Measurements from ENCODE around the gene TCF20. TPM values are rescaled to one million over a fixed set of nuclear protein-coding genes. Genes with fewer than 3 reads are reported as not detected.
A peak's percentile ranks its signal among the peaks of the same experiment; 100 is the strongest.

Gene TCF20
- total and polyA plus RNA-seq, 8 donors: 7.8 to 28.3 (median 17.0) TPM

- Histone ChIP-seq H3K27me3 (no peaks in the 10 kb centered on the region), H3K9me3 (no peaks in the 10 kb centered on the region), H3K27ac (no peak overlapping the region), H3K36me3 (no peaks in the 10 kb centered on the region), H3K4me3 (no peak overlapping the region), H3K4me1 (peaks cover 0 to 15% (median 10%) of the 10 kb centered on the region in 3 donors)
- no peak for TF ChIP-seq CTCF (IDR thresholded peaks at IDR 0.05)
- intact Hi-C loops (cut with DNase I): no loop called here
- no peak for FAIRE-seq
- 79 to 90% methylated on average over 2 of the region's 2 CpGs for WGBS, 2 donors
- no peak for ATAC-seq
- DNase-seq: no peak
Observed at GRCh38 chr22:42271906-42272305, 1.5 kb upstream of the TCF20 start.

GRCh38 chr22:42271191-42271813 lies 849 bp upstream of the TCF20 start:
- Histone ChIP-seq H3K36me3 (no peaks in the 10 kb centered on the region), H3K27me3 (no peaks in the 10 kb centered on the region), H3K4me3 (peak overlapping the region in 3 of 4 donors; percentile 30 to 99 (median 96)), H3K27ac (no peak overlapping the region), H3K9me3 (no peaks in the 10 kb centered on the region), H3K4me1 (peaks cover 0 to 15% (median 10%) of the 10 kb centered on the region in 3 donors)
- ATAC-seq (no peak), FAIRE-seq (no peak), DNase-seq (no peak)
- intact Hi-C loops (cut with DNase I): no loop called here
- no peak for TF ChIP-seq CTCF (IDR thresholded peaks at IDR 0.05)
- 78 to 80% methylated on average over 20 of the region's 20 CpGs for WGBS, 2 donors

- peak in 5 of 6 donors; percentile 18 to 70 (median 44) for DNase-seq
- H3K27ac ChIP-seq: peak overlapping the region; percentile 83 to 88 (median 86)
- WGBS, 2 donors: 2% methylated on average over 15 to 37 of the region's 37 CpGs
- H3K4me1 ChIP-seq: peaks cover 0 to 20% (median 10%) of the 10 kb centered on the region in 3 donors
- peak; percentile 56 to 73 (median 64) for ATAC-seq
- H3K9me3 ChIP-seq: no peaks in the 10 kb centered on the region
- FAIRE-seq: no peak
- intact Hi-C loops (cut with DNase I): no loop called here
- H3K36me3 ChIP-seq: no peaks in the 10 kb centered on the region
- no peaks in the 10 kb centered on the region for H3K27me3 ChIP-seq
- TF ChIP-seq CTCF (IDR thresholded peaks at IDR 0.05): no peak
- H3K4me3 ChIP-seq: peak overlapping the region; percentile 96 to 99 (median 96)
Observed at GRCh38 chr22:42270176-42270509, 310 bp downstream of the TCF20 start.

GRCh38 chr22:42269432-42270175 lies 849 bp downstream of the TCF20 start:
- FAIRE-seq (no peak), DNase-seq (peak; percentile 73 to 91 (median 79)), ATAC-seq (peak; percentile 87 to 91 (median 90))
- H3K4me3 ChIP-seq: peak overlapping the region; percentile 96 to 99 (median 96)
- no peaks in the 10 kb centered on the region for H3K36me3 ChIP-seq
- H3K4me1 ChIP-seq: peaks cover 0 to 24% (median 10%) of the 10 kb centered on the region in 3 donors
- peak in 1 of 4 donors; percentile 7 for TF ChIP-seq CTCF (IDR thresholded peaks at IDR 0.05)
- peak overlapping the region; percentile 83 to 88 (median 86) for H3K27ac ChIP-seq
- WGBS, 2 donors: 0% methylated on average over 47 to 70 of the region's 70 CpGs
- intact Hi-C loops (cut with DNase I): no loop called here
- H3K27me3 ChIP-seq: no peaks in the 10 kb centered on the region
- no peaks in the 10 kb centered on the region for H3K9me3 ChIP-seq

Measured in pancreas (tissue), 10 donors.